HG03558 (cell line): ENCODE data around the gene SYCE1.
"Not testable (repeated sequence)": the region's sequence is repeated elsewhere in the genome, so short reads cannot be mapped to it uniquely, and the experiment has no call there.

ENCODE experiments used
- ATAC-seq: cut with Tn5 transposase; IDR thresholded peaks from one replicate; pipeline ENCODE4 v1.9.1; 2021; ENCODE audit warnings: moderate number of reproducible peaks; ENCODE audit not compliant: unreplicated experiment; ENCODE audit errors: extremely low read depth

SYCE1 gene

GRCh38 chr10:133559216-133559615 lies 6.2 kb downstream of the SYCE1 start:
- ATAC-seq: no peak

DNA sequence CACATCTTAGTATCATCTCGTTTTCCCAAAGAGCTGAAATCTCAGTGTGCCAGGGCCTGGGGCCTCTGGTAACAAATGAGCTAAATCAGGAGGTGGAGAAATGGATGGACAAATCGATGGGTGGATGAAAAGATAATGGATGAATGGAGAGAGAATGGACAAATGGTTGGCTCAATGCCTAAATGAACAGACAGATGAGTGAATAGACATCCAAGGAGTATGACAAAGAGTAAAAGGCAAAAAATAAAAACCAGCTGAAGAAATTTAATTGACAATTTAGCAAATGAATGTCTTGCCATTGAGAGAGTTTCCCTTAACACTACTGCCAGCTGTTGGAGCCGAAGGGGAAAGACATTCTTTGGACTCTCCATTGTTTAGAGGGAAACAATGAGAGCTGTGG lies 8.0 kb downstream of the SYCE1 start:
- ATAC-seq: no peak

GRCh38 chr10:133555521-133555920 lies 9.9 kb downstream of the SYCE1 start:
- ATAC-seq: no peak

DNA sequence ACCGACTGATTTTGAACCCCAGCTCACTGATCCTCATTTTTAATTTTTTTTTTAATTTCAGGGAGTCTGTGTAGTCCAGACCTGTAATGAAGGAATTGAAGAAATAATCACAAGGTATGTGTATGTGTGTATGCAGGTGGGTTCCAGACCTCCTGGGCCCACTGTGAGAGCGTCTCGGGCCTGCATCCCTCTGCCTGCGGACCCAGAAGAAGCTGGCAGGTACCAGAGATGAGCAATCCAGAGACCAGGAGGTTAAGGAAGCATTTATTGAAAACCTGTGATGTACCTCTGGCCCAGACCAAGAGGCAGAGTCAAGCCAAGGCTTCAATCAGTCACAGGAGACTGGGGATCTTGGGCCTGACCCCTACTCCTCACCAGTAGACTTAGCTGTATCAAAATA lies 10.8 kb downstream of the SYCE1 start:
- ATAC-seq: no peak

DNA sequence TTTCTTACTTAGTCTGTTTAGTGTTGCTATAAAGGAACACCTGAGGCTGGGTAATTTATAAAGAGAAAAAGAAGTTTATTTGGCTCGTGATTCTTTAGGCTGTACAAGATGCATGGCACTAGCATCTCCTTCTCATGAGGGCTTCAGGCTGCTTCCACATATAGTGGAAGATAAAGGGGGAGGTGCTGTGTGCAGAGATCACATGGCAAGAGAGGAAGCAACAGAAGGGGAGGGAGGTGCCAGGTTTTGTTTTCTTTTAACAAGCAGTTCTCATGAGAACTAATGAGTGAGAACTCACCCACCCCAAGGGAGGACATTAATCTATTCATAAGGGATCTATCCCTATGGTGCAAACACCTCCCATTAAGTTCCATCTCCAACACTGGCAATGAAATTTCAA lies 20.9 kb downstream of the SYCE1 start:
- ATAC-seq: no peak

DNA sequence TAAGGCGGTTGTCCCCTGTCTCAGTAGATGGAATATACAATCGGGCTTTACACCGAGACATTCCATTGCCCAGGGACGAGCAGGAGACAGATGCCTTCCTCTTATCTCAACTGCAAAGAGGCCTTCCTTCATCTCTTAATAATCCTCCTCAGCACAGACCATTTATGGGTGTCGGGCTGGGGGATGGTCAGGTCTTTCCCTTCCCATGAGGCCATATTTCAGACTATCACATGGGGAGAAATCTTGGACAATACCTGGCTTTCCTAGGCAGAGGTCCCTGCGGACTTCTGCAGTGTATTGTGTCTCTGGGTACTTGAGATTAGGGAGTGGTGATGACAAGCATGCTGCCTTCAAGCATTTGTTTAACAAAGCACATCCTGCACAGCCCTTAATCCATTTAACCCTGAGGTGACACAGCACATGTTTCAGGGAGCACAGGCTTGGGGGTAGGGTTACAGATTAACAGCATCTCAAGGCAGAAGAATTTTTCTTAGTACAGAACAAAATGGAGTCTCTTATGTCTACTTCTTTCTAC lies 23.9 kb downstream of the SYCE1 start:
- not testable (repeated sequence) for ATAC-seq

DNA sequence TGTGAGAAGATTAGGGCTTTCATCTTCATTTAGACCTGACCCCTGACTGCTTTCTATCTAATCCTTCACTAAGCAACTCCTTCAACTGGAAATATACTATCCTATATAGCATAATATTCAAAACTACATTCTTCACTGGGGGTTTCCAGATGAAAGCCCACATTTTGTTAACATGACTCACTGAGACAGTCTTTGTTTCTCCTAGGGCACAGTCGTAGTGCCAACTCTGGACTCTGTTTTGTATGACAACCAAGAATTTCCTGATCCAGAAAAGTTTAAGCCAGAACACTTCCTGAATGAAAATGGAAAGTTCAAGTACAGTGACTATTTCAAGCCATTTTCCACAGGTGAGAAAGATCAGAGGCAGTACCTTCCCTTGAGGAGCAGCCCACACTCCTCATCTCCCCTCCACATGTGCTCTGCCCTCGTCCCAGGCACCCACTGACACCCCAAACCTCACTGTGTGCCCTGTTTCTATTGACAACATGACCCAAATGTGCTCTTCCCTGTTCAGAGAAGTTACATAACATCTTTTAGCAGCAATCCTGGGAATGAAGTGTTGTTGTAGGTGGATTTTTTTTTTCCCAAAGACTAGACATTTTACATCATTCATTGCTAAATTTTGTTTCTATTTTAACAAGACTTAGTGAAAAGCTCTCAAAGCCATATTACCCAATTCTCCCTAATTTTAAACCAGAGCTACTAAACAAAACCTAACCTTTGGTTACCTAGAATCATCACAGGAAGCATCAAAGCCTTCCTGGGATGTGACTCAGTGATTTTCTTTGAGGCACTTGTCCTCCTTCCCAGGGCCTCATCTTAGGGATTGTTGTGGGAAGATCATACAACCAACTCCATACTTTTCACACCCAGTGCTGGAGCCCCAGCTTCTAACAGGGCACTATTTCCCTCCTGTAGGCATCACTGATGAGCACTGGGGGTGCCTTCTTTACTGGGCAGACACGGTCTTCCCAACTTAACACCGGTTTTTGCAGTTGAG lies 27.5 kb downstream of the SYCE1 start:
- ATAC-seq: no peak

DNA sequence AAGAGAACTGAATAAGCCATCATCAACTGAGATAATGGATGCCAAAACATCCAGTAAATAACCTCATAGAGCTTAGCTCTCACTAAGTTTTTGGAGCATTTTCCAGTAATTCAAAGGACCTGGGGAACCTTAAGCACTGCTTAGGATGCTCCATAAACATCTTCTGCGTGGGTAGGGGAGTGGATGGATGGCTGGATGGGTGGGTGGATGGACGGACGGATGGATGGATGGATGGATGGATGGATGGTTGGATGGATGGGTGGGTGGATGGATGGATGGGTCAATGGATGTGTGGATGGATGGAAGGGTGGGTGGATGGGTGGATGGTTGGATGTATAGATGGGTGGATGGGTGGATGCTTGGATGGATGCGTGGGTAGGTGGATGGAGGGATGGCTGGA lies 29.2 kb downstream of the SYCE1 start:
- ATAC-seq: no peak

DNA sequence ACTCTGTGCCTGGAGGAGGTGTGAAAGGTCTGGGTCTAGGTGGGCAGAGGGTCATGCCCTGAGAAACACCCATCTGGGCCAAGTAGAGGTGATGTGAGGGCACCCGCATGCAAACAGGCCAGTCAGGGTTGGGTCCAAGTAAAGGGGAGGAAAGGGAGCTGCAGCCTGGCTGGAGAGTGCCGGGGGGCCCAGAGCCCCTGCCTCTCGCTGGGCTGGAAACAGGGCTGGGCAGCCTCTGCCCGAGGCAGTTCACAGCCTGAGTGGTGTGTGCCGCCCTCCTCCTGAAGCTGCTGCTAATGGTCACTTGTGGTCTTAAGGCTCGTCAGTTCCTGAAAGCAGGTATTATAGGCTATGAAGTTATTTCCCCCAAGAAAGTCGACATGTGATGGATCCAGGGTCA lies 31.0 kb downstream of the SYCE1 start:
- no peak for ATAC-seq

DNA sequence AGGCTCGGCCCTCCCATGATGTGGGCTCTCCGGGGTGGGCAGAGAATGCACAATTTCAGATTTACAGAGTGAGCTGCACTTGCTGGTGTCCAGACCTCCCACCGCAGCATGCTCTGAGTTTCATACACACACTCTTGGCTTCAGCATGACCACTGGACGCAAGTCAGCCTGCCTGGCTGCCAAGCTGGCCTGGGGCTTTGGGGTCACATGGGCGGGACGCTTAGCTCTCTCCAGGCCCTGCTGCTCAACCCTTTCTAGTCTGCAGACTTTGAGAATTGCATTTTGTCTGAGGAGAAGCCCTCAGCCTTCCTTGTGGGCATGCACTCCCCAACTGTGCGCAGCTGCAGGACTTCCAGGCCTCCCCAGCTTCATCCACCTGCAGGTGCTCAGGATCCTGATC lies 32.5 kb downstream of the SYCE1 start:
- ATAC-seq: no peak

DNA sequence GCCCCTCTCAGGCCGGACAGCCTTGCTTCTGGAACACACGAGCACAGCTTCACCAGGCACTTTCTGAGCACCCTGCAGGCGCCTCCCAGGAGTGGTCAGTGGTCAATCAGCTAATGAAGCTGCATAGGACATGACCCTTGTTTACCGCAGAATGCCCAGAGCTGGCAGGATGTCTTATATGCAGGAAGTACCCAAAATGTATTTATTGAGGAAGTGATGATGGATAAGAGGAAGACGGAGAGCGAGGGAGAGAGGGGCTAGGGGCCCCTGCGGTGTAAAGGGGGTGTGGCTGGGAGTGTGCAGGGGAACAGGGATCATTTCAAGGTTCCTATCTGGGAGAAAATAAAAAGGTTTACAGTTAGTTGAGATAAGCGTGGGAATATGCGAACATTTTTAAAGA lies 34.9 kb downstream of the SYCE1 start:
- no peak for ATAC-seq

- no peak for ATAC-seq
These were observed 35.8 kb downstream of the SYCE1 start for GRCh38 chr10:133529576-133529946.

DNA sequence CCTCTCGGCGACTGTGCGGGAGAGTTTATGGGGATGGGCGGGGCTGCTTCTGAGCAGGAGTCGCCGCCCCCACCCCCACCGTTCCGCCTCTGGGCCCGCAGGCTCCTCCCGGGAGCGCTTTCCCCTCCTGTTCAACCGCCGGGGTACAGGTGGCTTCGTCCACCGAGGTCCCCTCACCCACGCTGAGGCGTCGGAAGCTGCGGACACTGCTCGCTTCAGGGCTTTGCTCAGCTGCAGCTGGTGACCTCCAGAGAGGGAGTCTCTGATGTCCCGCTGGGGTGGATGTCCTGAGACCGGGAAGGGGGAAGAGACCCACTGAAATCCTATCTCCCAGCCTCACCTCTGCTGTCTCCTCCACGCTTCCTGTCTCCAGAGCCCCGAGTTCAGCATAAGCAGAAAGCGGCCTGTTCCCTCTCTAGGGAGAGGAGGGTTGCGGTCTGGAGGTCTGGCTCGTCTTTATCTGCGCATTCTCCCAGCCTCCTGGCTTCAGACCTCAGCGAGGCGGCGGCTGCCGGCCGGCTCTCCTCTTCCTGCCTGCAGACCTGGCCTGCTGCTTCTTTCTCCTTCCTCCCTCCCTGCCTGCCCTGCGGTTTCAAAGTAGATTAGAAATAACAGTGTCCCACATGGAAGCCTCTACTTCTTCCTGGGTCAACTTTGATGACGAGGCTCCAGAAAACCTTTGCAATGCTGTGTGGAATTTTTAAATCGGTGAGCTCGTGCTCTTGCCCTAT lies 36.4 kb downstream of the SYCE1 start:
- no peak for ATAC-seq

- ATAC-seq: no peak
These were observed 37.0 kb downstream of the SYCE1 start for GRCh38 chr10:133528296-133528844.

DNA sequence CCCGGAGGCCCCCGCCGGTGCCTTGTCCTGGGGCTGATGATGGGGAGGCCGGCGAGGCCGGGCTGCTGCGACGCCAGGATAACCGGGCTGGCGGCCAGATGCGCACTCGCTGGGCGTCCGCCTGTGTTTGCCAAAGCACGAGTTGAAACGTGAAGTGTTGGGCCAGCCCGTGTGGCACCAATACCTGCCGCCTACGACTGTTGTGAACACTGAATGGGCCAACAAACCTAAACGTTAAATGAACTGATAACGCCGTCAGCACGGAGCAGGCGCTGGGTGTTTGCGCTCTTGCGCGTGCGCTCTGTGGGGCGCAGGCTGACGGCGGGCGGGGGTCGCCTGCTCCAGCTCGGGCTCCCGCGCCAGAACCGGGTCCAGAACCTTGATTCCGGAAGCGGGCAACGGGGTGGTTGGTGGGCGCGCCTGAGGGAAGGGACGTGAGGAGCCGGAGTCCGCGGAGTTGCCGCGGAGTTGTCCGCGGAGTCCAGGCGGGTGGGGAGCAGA lies 37.6 kb downstream of the SYCE1 start:
- no peak for ATAC-seq

GRCh38 chr10:133526957-133527588 lies 38.3 kb downstream of the SYCE1 start, which contains the start of gene CYP2E1:
Gene CYP2E1 (plus strand): TSS chr10:133527363. CDS start chr10:133527396, 33 bp downstream.
- ATAC-seq: no peak

DNA sequence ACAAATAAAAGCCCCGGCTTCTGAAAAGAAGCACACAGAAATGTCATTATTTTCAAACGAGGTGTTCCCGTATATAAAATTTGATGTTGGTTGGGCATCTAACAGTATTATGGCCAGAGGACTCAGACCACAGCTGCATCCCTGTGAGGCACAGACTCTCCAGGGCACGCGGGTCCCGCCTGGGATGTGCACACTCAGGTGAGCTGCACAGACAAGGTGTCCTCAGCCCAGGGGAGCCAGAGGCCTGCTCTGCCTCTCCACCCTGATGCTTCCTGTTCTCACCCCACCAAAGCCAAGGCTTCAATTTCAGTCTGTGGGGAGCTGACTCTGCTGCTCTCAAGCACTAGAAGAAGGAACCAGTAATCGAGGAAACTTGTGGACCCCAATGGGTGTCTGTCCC lies 39.9 kb downstream of the SYCE1 start:
- ATAC-seq: no peak

GRCh38 chr10:133523631-133524203 lies 41.7 kb downstream of the SYCE1 start:
- no peak for ATAC-seq

DNA sequence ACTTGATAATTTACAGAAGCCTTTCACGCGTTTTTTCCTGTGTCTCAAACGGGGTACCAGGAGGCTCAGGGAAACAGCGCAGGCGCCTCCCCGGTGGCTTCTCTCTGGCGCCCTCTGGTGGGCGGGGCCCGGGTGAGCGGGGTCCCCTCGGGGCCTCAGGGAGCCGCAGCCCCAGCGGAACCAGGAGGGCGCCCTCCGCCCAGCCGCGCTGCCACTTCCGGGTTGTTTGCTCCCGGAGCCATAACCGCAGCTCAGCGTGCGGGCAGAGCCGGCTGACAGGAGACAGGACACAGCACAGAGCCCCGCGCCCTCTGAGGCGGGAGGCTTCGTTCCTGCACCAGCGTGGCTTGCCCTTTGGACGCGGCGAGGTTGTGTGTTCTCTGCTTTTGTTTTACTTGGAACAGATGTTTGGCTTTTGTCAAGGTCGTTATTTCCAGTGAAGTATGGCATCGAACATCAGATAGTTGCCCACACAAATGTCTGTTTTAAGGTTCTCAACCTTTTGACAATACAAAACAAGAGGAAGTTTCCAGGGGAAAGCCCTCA lies 45.1 kb downstream of the SYCE1 start:
- ATAC-seq: peak; percentile 50
